Activated naive CD8-positive, alpha-beta T cell treated with anti-CD3 and anti-CD28 coated beads, Interleukin-2, amount 50 U/mL, for 16 hours (primary cell): ENCODE results near the gene NINJ2.

Source experiments
- DNase-seq: peaks from one replicate; pipeline ENCODE4 v3.0.0-alpha.2; 2020; ENCODE audit warnings: low read depth, low spot score

Gene NINJ2

DNA sequence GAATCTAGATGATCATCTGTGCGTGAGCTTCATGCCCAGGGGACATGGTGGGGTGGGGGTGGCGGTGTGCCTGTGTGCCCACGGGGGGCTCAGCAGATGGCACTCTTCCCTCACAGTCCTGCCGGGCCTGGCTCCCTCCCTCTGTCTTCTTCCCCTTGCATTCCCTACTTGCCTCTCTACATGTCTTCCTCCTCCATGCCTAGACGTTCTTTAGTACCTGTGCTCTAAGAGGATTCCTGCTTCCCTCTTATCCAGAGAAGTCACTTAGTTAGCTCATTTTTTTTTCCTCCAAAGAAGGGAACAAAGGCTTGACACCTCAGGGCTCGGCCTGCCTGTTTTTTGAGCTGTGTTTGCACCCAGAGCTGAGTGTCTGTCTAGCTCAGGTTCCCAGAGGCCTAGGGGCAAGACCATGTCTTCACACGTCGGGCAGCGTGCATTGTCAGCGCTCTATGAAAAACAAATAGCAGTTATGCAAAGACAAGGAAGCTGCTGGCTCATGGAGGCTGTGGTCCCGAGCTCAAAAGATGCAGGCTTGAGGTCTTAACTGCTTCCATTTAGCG is 48.8 kb downstream of the NINJ2 start:
- no peak for DNase-seq

GRCh38 chr12:613996-614395 is 49.2 kb downstream of the NINJ2 start:
- no peak for DNase-seq

DNA sequence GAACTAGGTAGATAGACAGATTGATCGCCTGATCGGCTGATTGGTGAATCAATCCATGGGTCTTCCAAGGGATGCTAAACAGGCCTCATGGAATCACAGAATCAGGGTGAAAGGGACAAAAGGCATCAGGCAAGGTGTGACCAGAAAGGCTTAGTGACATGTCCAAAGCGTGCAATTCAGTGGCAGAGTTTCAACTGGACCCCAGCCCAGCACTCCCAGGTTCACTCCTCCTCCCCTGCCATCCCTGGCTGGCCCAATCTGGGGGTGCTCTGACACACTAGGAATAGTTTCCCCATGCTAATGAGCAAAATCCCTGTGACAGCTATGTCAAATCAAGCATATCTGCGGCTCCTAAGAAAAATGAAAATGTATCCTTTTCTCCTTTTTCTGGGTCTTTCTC is 50.4 kb downstream of the NINJ2 start:
- DNase-seq: no peak

DNA sequence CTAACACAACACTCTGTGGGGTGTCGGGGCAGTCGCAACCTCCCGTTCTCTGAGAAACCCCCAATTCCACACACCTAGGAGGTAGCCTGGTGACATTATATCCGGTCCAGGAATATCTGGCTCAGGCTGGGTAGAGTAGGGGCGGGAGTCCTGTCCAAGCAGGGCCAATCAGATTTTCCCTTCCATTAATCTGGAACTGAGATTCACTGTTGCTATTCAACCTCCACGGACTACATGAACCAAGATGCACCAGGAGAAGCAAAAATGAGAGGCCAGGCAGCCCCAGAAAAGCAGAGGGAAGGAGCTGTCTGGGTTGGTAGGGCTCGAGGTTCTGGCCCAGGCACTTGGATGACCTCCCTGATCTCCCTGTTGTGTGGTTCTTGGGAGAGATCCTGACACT is 51.0 kb downstream of the NINJ2 start:
- no peak for DNase-seq

DNA sequence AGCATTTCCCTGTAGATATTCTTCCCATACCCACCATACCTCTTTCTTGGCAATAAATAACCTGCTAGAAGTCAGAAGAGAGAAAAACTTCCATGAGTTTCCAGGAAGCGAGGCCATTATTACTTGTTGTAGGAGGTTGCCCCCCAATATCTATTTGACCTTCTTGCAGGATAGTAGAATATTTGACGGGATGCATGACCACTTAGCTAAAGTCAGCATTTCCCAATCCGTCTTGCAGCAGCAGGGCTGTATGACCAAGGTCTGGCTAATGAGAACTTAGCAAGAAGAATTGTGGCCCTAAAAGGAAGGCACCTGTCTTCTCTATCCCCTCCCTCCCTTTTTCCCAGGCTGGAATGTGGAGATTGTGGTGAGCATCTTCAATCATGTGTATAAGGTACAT is 51.5 kb downstream of the NINJ2 start:
- no peak for DNase-seq

DNA sequence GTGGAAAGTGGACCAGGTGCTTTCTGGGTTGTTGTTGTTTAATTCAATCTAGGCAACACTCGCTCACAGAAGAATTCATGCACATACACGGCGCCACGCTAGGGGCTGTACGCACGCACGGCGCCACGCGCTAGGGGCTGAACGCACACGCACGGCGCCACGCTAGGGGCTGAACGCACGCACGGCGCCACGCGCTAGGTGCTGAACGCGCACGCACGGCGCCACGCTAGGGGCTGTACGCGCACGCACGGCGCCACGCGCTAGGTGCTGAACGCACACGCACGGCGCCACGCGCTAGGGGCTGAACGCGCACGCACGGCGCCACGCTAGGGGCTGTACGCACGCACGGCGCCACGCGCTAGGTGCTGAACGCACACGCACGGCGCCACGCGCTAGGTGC is 54.3 kb downstream of the NINJ2 start:
- DNase-seq: no peak

GRCh38 chr12:608413-608812 is 54.8 kb downstream of the NINJ2 start:
- DNase-seq: no peak

GRCh38 chr12:607541-608001 is 55.7 kb downstream of the NINJ2 start:
- DNase-seq: no peak

DNA sequence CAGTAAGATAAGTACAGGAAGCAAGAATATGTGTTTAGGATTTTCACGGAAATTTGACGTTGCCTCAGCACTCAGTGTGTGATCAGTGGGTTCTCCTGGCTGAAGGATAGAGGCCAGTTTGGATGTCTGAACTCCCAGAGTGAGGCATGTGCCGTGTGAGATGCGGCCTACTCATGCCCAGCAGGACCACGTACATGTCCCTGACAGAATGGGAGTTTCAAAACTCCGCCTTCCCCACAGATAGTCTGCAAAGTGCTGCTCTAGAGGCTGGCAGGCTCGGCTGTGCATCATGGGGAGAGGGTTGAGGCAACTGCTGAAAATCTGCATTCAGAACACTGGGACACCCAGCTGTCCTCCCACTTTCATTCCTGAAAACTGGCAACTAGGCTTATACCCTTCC is 58.3 kb downstream of the NINJ2 start:
- no peak for DNase-seq

DNA sequence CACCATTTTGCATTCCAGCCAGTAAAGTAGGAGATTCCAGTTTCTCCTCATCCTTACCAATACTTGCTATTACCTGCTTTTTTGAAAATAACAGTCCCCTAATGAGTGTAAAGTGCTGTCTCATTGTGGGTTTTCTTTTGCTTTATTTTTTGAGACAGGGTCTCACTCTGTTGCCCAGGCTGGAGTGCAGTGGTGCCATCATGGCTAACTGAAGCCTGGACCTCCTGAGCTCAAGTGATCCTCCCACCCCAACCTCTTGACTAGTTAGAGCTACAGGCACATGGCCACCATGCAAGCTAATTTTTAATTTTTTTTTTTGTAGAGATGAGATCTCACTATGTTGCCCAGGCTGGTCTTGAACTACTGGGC is 60.6 kb downstream of the NINJ2 start:
- DNase-seq: no peak

DNA sequence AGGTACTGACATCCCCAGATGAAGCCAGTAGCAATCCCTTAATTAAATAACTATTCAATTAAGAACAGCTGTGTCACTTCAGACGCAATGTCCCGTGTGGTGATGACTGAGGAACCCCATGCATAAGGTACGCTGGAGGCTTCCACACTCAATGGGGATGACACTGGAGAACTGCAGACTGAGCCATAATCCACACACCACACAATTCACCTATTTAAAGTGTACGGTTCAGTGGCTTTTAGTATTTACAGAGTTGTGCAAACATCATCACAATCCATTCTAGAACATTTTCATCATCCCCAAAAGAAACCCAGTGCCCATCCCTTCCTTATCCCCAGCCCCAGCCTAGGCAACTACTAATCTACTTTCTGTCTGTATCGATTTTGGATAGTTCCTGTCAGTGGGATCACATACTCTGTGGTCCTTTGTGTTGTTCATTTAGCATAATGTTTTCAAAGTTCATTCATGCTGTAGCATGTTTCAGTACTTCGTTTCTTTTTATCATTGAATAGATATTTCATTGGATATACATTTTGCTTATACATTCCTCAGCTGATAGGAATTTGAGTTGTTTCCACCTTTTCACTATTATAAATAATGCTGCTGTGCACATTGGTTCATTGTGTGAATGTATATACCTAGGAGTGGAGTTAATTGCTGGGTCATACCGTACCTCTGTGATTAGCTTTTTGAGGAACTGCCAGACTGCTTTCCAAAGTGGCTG is 61.1 kb downstream of the NINJ2 start:
- no peak for DNase-seq

DNA sequence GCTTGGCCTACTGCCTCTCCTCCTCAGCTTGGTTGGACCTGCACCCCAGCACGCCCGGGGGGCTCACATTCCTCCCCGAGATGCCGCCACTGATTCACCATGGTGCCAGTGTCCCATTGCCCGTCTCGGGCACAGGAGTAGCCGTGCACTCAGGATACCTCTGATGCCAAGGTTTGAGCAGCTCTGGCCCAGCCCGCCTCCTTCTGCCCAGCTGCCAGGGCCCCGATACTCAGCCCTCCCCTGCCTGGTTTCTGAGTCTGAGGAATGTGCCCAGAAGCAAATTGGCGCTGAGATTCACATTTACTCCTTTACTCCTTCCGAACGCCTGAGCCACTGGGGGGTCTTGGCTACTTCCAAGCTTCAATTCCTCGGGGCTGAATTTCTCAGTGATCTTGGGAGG is 63.5 kb downstream of the NINJ2 start:
- no peak for DNase-seq

DNA sequence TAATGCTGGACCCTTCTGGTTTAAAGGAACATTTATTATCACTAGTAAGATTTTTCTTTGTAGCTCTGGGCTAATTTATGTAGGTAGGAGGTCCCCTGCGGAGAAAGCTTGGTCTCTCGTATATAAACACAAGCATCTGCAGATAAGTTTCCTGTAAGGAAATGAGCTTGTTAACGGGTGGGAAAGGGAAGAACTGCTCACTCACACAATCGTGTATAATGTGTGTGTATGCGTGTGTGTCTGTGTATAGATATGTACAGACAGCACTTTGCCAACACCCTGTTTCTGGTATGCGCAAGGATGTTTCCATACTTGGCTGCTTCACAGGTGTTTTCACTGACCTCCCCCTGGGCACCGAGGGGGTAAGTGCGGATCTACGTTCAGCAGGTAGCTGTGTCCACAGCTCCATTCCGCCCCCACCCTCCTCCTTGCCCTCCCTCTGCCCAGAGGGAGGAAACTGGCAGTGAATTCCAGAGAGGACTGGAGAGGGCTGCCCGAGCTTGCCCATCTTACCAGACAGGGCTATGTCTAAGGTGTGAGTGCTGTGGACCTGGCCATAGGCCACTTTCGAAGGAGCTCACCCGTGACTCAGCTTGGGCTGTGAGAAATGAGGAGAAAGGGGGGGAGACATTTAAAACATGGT is 65.2 kb downstream of the NINJ2 start:
- DNase-seq: no peak

DNA sequence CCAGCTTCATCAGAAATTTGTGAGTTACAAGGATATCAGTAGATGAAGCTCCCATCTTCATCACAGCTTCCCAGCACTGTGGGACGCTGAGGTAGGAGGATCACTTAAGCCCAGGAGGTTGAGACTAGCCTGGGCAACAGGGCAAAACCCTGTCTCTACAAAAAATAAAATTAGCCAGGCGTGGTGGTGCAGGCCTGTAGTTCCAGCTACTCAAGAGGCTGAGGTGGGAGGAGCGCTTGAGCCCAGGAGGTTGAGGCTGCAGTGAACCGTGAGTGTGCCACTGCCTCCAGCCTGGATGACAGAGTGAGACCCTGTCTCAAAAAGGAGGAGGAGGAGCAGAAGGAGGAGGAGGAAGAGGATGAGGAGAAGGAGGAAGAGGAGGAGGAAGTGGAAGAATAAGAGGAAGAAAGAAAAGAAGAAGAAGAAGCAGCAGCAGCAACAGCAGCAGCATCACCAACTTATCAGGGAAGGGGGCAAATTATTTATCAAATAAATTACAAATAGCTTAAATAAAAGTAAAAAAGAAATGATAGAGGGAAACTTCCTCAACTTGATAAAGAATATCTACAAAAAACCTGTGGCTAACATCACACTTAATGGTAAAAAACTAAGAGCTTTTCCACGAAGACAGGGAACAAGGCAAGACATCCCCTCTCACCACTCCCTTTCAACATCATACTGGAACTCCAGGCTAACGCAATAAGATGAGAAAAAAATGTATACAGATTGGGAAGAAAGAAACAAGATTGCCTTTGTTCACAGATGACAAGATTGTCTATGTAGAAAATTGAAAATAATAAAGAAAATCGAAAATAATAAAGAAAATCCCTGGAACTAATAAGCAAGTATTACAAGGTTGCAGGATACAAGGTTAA is 69.6 kb downstream of the NINJ2 start:
- DNase-seq: no peak

- DNase-seq: no peak
Observed at GRCh38 chr12:592024-592505, 71.2 kb downstream of the NINJ2 start.

DNA sequence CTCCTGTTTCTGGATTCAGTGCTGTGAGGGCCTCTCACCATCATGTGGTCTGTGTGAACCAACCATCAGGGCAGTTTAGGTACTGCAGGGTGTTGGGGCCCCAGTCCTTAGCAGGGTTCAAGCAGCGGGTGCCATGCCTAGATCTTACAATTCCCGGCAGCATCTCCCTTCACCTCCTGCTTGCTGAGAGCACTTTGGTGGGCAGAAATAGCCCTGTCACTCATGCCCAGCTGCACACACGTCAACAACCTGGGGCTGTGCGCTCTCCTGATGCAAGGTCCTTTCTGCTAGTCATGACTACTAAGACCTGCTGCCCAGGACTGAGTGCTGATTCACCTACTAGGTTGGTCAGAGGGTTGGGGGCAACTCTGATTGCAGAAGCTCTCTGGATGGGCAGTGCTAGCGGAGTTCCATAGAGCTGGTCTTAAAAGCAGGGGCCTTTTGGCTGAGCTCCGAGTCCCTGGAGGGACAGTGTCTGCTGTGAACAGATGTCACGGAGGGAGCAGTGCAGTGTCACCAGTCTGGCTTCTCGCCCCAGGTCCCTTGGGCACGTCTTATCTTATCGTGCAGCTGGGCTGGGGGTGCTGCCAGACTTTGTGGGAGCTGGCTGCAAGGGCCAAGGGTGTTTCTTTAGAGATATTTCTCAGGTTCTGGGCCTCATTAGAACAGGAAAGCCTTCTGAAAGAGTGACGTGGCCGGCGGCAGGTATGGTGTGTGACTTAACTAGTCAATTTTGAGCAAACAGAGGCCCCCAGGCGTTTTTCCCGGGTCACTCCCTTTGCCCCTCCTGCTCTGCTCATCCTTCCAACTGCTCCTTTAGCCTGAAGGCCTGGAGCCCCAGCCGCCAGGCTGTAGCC is 71.8 kb downstream of the NINJ2 start:
- no peak for DNase-seq

DNA sequence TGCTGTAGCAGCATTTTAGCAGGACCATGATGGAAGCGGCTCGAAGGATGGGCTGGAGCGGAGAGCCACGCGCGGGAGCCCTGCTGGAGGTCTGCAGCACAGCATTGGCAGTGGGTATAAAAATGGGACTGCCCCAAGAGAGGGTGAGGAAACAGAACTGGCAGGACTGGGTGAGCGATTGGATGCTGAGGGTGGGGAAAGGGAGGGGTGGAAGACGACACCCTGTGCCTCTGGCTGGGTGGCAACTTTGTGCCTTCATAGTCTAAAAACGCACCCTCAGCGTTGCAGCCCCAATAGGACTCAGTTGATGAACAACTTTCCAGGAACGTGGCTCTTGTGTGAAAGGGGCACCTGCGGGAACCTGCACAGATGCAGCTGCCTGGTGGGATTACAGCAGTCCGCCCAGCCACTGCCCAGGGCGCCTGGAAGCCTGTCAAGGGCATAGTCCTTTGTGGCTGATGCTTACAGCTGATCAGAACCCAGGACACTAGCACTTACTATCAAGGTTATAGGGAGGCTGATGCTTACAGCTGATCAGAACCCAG is 73.0 kb downstream of the NINJ2 start:
- no peak for DNase-seq

DNA sequence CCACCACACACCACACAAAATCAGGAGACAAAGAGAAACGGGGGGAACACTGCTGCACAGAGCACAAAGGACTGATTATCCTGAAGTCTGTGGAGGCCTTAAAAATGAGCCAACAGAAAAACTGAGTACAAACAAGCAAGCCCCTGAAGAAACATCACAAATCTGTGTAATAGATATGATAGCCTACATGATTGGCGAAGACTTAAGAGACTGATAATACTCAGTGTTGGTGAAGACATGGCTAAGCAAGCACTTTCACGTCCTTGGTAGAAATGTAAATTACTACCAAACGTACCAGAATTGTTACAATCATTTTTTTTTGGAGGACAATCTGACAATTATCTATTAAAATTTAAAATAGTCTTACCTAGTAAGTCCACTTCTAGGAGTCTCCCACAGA is 74.6 kb downstream of the NINJ2 start:
- DNase-seq: no peak

GRCh38 chr12:588024-588322 is 75.3 kb downstream of the NINJ2 start:
- no peak for DNase-seq

- DNase-seq: no peak
Observed at GRCh38 chr12:587132-588023, 75.9 kb downstream of the NINJ2 start.
